ENCODE data around the gene HELZ2.

GRCh38 chr20:63536241-63536977 is 37.6 kb downstream of the HELZ2 start:
- TF ChIP-seq CTCF (IDR thresholded peaks at IDR 0.05) (no peak), POLR2A (IDR thresholded peaks at IDR 0.05) (no peak)
